HL-60/S4 (cell line): ENCODE results near the gene APOL1.
"Not testable (repeated sequence)": the region's sequence is repeated elsewhere in the genome, so short reads cannot be mapped to it uniquely, and the experiment has no call there.

Experiments used
- in situ Hi-C: fragments of 300-500 bp; cut with MboI; formaldehyde crosslinking; loops from 2 replicates; pipeline ENCODE4 v1.14.3; 2022; ENCODE audit warnings: low sequenced_read_pairs

The APOL1 gene

DNA sequence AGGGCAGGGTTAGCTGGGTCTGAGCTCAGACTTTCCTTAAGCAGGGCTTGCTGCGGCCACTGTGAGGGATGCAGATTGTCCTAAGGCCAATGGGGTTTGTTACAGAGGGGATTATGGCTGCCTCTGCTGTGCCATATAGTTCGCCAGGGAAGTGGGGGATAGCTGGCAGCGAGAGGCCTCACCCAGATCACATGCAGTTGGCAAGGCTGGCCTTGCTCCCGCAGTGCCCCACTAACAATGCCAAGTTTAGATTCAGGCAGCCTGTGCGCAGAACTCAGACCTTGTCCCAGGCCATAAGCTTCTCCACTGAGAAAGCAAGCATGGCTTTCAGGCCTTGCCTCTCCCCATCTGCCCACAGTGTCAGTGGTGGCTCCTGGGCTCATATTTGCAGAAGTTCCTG is 8.9 kb upstream of the APOL1 start:
- in situ Hi-C loops: no loop called here

DNA sequence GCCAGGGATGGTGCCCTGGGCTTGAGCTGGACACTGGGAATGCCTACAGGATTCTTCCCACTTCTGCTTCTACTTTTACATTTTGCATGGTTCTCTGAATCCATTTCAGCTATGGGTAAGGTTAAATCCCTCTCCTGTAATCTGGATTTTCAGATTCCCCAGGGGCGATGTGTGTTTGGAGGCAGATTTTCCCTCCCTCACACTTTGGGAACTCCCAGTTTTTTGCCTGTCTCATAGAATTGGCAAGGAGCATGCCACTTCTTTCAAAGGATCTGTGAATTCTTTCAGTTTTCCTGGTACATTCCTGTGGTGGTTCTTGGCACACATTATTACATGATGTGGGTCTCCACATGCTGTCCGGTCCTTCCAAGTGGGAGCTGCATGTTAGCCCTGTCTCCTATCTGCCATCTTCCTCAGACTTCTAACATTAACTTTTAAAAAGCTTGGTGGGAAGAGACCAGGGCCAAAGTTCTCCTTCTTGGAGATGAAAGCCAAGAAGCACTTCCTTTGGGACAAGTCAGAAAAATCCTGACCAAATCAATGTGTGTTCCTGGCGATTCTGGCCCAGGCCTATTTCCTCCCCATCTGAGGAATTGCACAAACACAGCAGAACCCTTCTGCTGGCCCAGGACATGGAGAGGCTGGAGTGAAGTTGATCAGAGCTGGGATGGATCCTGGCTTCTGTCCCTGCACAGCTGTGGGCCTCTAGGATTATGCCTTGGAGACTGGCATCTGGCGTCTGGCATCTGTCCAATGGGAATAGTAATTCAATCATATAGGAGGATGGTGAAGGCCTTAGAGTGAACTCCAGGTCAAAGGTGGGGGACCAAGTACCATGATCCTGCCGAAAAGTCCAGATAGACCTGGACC is 8.2 kb upstream of the APOL1 start:
- in situ Hi-C loops: no loop called here

DNA sequence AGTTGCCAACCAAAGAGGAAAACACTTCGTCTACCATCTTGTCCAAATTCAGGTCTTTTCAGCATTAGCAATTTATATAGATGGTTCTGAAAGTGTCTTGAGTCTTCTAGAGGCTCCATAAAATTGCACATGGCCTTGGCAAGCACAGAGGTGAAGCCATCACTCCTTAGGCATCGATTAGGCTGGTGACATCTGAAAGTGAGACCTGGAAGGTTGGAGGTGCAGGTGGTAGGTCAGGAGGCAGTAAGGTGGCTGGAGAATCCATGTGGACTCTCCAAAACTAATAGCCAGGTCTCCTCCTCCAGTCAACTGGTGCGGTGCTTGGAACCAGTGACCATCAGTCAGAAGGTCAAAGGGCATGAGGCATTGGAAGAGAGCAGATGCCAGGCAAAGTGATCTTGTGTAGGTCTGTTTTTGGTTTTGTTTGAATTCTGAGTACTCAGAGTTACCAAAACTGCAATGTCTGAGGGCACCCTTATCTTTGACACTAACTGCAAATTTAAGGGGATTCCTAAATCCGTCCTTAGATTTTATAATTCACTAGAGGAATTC is 7.1 kb upstream of the APOL1 start:
- in situ Hi-C loops: no loop called here

DNA sequence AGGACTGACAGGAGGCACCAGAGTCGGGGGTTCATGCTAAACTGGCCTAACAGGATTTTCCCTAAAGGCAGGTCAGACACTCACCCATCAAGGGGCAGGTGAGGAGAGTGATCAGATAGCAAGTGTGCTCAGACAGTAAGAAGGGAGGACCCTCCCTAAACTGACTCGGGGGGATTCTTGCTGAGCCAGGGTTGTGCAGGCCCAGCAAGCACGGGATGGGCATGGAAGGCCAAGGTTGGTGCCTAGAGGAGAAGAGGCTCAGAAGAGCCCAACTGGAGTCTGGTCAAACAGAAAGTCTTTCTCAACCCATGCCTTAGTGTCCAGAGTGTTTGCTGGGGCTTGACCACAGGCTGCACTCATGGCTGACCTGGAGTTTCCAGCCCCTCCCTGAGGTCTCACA is 6.2 kb upstream of the APOL1 start:
- in situ Hi-C loops: no loop called here

DNA sequence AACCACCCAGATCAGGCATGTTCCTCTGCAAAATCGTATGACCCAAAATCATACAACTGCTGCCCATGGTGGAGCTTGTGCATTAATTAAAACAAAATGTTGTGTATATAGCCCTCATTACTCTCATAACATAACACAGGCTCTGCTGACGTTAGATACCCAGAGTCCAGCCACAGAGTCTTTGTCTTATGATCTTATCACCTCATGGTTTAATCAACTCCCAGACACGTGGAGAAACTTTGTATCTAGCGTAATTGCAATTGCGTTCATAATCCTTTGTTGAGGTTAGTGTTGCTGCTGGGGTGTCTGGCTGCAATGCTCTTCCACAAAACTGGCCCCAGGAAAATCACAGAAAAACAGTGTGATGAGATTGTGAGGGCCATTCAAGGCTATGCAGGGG is 5.0 kb upstream of the APOL1 start:
- in situ Hi-C loops: no loop called here

DNA sequence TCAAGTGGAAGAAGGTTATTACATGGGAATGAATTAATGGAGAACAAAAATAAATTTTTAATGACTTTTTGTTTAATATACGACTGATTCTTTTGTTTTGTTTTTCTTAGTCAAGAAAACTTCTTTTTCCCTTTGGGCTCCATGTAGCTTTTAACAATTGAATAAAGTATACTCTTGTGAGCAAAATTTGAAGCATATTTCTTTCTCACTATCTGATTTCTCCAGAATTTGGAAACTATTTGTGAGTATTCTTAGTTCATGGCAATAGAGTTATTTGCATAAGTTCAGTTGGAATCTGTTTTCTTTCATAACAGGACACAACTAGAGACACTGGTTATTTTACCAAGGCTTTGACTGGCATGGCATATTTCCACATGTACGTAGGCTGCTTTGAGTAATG is 3.8 kb upstream of the APOL1 start:
- in situ Hi-C loops: no loop called here

DNA sequence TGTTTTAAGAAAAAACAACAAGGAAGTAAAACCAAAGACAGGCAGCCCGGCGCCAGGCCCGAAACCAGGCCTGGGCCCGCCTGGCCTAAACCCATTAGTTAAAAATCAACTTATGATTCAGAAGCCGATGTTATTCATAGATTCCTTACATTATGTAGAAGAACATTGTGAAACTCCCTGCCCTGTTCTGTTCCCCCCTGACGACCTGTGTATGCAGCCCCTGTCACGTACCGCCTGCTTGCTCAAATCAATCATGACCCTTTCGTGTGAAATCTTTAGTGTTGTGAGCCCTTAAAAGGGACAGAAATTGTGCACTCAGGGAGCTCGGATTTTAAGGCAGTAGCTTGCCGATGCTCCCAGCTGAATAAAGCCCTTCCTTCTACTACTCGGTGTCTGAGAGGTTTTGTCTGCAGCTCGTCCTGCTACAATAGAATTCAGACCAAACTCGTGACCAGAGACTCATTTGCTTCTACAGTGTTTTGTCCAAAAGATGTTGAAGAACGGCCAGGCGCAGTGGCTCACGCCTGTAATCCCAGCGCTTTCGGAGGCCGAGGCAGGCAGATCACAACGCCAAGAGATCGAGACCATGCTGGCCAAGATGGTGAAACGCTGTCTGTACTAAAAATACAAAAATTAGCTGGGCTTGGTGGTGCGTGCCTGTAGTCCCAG is 2.5 kb upstream of the APOL1 start:
- in situ Hi-C loops: not testable (repeated sequence)

DNA sequence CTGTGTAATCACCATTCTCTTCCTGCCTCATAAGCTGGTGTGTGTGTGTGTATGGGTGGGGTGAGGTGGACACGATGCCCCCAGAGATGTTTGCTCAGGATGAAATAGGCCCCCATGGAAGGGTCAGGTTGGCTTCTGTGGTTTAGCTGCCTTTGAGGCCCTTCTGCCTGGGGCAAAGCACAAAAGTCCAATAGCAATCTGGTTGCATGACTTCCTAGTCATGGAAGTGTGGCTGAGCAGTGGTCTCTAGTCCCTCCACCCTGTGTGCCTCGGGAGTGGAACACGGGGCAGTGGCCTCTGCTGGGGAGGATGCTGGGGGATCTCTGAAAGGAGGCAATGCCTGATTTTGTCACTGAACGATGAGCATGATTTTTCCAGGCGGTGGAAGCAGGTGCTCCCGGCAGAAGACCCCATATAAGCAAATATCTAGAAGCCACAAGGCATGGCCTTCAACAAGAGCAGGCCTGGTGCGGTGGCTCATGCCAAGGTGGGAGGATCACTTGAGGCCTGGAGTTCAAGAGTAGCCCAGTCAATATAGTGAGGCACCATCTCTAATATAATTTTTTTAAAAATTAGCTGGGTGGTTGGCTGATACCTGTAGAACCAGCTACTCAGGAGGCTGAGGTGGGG is 839 bp upstream of the APOL1 start:
- in situ Hi-C loops: not testable (repeated sequence)

DNA sequence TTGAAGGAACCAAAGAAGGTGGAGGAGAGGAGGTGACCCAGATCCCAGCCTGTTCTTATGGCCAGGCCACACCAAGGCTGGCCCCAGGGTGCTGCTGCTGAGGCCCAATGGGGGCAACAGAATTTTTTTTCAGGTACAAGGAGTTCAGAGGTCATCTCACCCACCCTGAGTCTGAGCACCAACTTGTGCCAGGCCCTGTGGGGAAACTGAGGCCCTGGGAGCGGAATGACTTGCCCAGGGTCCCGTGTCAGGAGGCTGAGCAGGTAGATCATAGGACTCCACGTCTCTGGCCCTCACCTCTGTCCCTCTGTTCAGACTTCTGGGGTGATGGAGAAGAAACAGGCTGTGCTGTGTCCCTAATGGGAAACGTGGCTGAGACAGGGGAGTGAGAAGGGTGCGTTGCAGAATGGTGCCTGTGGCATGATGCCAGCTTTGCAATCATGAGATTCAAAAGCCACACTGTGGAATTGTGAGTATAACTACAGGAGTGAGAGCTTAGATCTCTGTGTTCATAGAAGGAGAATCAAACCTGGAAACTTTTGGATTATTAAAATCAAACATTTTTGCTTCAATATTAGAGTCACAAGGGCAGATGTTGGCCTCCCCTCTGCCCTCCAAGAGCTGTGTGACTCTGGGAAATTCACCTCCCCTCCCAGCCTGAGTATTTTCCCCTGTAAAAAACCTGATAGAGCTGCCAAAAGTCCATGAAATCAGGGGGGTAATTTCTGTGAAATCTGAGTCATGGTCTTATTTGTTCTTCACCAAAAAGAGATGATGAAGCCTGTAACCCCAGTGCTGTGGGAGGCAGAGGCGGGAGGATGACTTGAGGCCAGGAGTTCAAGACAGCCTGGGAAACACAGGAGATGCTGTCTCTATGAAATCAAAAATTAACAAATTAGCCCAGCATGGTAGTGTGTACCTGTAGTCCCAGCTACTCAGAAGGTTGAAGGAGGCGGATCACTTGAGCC is 874 bp downstream of the APOL1 start:
- in situ Hi-C loops: no loop called here

DNA sequence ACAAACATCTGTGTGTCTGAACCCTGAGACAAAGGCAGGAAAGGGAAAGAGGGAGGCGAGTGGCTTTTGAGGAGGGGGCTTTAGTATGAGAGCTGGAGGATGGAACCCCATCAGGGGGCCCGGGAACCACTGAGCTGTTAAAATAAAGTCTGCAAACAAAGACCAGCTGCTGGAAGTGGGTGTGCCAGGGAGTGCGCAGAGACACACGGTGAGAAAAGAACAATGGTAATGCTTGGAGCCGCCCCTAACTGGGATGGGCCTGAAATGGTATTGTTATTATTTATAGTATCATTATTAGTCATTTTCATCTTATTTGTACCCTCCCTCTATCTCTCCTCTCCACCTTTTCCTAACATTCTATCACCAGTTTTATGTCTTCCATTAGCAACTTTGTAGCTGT is 2.6 kb downstream of the APOL1 start:
- in situ Hi-C loops: not testable (repeated sequence)

DNA sequence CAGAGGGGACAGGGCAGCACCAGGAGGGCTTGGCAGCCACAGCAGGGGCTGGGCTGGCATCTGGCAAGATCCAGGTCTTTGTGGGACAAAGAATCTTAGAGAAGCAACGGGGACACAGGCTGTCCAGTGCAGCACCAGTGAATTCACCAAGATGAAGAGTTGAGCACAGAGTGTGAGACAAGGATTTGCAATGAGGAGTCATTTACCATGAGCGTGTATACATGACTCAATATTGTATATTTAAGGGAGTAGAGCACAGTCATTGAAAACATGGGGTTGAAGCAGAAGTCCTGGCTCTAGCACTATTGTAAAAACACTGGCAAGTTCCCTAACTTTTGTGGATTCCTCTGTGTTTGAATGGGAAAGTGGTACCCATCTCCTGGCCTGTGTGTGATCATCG is 3.5 kb downstream of the APOL1 start:
- in situ Hi-C loops: no loop called here

DNA sequence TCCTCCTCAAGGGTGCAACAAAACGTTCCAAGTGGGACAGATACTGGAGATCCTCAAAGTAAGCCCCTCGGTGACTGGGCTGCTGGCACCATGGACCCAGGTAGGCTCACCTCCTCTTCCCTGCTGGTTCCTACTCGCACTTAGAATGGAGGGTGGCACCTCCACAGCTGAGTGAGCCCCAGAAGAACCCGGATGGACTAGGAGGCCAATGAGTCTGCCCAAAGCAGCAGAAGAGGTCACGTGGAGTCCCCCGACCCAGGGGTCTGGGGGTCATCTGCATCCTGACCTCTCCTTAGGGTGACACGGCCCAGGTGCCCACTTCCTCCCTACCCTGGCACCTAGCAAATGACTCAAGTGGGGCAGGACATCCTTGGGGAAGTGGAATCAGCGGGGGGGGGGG is 4.4 kb downstream of the APOL1 start:
- in situ Hi-C loops: no loop called here

DNA sequence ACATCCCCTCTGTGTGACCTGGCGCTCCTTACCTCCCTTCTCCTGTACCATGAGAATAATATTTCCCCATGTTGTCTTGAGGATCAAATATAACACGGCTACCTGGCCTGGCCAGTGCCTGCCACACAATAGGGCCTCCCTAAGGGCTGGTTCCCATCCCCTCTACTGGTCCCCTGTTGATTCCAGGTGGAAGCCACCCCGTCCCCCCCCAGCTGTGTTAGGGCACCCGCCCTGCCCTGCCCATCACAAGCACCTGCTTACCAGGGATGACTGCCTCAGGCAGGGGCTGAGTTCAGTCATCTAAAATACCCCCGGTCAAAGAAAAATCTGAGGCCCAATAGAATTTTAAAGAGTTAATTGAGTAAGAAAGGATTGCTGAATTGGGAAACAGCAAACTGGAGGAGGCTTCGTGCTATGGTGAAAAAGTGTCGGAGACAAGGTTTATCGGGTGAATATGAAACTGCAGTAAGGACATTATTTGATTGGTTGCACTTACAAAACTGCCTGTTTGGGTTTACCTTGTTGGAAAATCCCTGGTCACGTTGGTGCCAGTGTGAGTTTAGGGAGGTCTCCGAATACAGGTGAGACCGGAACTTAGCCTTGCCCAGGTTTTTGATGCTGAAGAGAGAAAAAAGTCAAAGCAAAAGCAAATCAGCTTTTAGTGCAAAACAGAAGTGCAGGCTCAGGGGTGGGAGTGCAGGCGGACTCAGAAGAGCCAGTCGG is 5.2 kb downstream of the APOL1 start:
- in situ Hi-C loops: no loop called here

DNA sequence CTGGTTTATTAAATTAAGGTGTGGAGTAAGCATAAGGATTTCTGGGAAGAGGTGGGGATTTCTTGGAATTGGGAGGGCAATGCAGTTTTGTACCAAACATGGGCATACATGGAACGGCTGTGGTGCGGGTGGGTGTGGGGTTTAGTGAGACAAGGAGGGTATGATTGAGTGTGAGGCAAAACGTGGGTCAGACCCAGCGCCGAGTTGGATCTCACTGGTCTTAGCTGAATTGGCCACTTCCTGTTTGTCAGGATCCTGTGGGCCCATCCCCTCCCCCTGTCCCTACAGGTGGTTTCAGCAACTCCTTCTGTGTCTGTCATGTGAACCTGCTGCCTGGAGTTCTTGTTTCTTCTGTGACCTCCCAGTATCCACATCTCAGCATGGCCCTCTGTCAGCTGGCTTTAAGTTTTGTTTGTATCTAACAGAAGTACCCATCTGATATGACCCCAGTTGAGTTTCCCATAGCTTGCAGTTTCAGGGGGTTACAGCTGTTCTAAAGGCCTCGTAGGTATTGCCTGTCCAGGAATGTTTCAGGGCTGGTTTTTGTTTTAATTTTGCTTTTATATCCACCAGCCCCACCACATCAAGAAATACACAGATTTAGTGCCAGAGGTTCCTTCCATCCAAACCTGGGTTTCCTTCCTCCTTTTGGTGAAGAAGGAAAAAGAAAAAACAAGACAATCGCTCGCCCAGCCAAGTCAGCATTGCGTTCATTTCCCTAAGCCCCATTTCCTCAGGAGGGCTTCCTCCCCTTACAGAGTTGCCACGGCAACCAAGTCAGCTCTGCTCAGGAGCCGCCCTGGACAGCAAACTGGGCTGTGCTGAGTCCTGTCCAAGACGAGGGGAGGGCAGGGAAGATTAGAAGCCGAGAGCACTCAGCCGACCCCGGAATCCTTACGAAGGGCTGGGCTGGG is 6.0 kb downstream of the APOL1 start:
- in situ Hi-C loops: no loop called here

DNA sequence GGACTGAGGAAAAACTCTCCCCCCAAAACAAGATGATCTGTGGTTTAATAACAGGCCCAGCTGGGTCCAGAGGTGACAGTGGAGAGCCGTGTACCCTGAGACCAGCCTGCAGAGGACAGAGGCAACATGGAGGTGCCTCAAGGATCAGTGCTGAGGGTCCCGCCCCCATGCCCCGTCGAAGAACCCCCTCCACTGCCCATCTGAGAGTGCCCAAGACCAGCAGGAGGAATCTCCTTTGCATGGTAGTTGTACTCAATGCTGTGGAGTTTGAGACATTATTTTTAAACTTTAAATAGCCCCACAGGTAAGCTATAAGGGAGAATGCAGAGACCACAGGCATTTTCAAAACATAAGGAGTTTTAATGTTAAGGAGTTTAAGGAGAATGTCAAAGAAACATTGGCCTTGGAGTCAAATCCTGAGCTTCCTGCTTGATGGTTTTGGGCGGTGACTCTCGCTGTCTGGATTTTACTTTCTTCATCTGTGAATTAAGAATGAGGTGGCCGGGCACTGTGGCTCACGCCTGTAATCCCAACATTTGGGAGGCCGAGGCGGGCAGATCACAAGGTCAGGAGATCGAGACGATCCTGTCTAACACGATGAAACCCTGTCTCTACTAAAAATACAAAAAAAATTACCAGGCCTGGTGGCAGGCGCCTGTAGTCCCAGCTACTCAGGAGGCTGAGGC is 6.8 kb downstream of the APOL1 start:
- in situ Hi-C loops: no loop called here

DNA sequence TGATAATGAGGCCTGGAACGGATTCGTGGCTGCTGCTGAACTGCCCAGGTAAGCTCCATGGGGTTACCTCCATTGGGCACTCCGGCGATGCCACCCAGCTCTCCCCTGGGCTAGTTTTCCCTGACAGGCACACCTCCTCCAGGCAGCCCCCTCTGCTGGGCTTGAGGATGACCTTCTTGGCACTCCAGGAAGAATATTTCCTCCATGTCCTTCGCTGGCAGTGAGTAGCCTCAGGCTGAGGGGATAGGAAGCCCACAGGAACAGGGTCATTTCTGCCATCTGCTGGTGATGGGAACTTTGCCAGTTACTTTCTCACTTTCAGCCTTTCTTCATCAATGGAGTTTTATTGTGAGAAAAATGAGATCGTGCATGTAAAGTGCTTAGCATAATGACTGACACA is 8.7 kb downstream of the APOL1 start:
- in situ Hi-C loops: not testable (repeated sequence)

DNA sequence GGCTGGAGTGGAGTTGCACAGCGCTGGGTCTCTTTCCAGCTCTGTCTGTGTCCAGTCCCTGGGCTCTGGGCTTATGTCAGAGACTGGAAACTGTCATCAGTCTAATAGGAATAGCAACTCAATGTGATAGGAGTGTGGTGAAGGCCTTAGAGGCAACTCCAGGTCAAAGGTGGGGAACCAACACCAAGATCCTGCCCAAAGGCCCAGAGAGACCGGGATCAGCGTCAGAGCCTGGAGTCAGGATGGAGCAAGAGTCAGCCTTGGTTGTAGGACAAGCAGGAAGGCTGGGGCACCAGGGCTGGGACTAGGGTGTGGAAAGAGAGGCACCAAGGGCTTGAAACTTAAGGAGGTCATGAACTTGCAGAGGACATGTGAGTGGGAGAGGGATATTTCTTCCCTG is 9.4 kb downstream of the APOL1 start:
- in situ Hi-C loops: not testable (repeated sequence)

DNA sequence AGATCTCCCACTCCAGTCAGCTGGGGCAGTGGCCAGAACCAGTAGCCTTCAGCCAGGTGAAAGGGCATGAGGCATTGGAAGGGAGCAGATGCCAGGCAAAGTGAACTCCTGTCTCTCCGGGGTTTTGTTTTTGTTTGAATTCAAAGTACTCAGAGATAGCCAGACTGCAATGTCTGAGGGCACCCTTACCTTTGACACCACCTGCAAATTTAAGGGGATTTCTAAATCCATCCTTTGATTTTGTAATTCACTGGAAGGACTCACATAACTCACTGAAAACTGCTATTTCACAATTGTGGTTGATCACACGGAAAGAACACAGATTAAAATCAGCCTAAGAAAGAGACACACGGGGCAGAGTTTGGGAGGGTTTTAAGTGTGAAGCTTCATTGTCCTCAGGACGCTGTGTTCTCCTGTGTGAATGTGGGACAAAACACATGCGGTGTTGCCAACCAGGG is 10.3 kb downstream of the APOL1 start:
- in situ Hi-C loops: not testable (repeated sequence)
